SK-N-SH (cell line): ENCODE results near the gene KDM4F. TPM values are rescaled to one million over a fixed set of nuclear protein-coding genes. Genes with fewer than 3 reads are reported as not detected.

Experiments
- CTCF ChIA-PET: fragments of 300-600, 350-600 bp; formaldehyde crosslinking; extraction: SDS; loops from one replicate; lab custom pipeline; 2021; lab: Yijun Ruan, JAX
- POLR2A ChIA-PET: fragments of 350-600 bp; sonication (Branson Sonifier 250); formaldehyde crosslinking; extraction: SDS; loops from one replicate; lab custom pipeline; 2020; ENCODE audit warnings: antibody characterized with exemption, inconsistent platforms; lab: Yijun Ruan, JAX
- DNase-seq: peaks from one replicate; pipeline ENCODE4 v3.0.0; 2012
- H2AFZ ChIP-seq: fragments of 200-600 bp; sonication (generic); 2 replicates; pipeline ENCODE4 v1.8.1; 2016; ENCODE audit warnings: antibody characterized with exemption, mild to moderate bottlenecking, low read depth
- H3F3A ChIP-seq: fragments of 200-600 bp; sonication (generic); replicated peaks from 2 replicates; pipeline ENCODE3; 2016; ENCODE audit warnings: antibody characterized with exemption, mild to moderate bottlenecking; ENCODE audit not compliant: insufficient read depth
- H3K27ac ChIP-seq, 2 experiments: fragments of 200-500 bp in 1 of 2; fragments of 200-600 bp in 1 of 2; sonication (Bioruptor generic) in 1 of 2; sonication (generic), shearing (Covaris generic) in 1 of 2; 2 replicates each; pipeline versions ENCODE4 v1.5.1 to v1.6.1; 2014 to 2016; ENCODE audit warnings: low read depth in 2 of 2, inconsistent platforms in 1 of 2, low read length in 1 of 2, mild to moderate bottlenecking in 1 of 2, mixed read lengths in 1 of 2
- H3K27me3 ChIP-seq: fragments of 200-600 bp; sonication (generic), shearing (Covaris generic); 2 replicates; pipeline ENCODE4 v1.6.1; 2016; ENCODE audit warnings: mixed run types; ENCODE audit not compliant: insufficient read depth
- H3K36me3 ChIP-seq, 2 experiments: fragments of 200-500 bp in 1 of 2; fragments of 200-600 bp in 1 of 2; sonication (Bioruptor generic) in 1 of 2; sonication (generic) in 1 of 2; replicated peaks in 1 of 2; 2 replicates each; pipeline versions ENCODE3 to v1.5.1; 2014 to 2016; ENCODE audit warnings: low read length in 1 of 2, mild to moderate bottlenecking in 1 of 2; ENCODE audit not compliant: insufficient read depth in 2 of 2, control insufficient read depth in 1 of 2
- H3K4me1 ChIP-seq, 2 experiments: fragments of 200-500 bp in 1 of 2; fragments of 200-600 bp in 1 of 2; sonication (Bioruptor generic) in 1 of 2; sonication (generic), shearing (Covaris generic) in 1 of 2; 2 replicates each; pipeline versions ENCODE4 v1.5.1 to v1.6.1; 2014 to 2016; ENCODE audit warnings: low read depth in 1 of 2, low read length in 1 of 2, mixed run types in 1 of 2; ENCODE audit not compliant: insufficient read depth in 2 of 2, control insufficient read depth in 1 of 2
- H3K4me2 ChIP-seq: fragments of 200-600 bp; sonication (generic), shearing (Covaris generic); 2 replicates; pipeline ENCODE4 v1.6.1; 2017; ENCODE audit warnings: mixed run types
- H3K4me3 ChIP-seq, 2 experiments: fragments of 200-500 bp in 1 of 2; fragments of 200-600 bp in 1 of 2; sonication (Bioruptor generic) in 1 of 2; sonication (generic), shearing (Covaris generic) in 1 of 2; 2 replicates each; pipeline versions ENCODE4 v1.5.1 to v1.8.1; 2014 to 2016; ENCODE audit warnings: low read depth in 2 of 2, inconsistent platforms in 1 of 2, low read length in 1 of 2, mild to moderate bottlenecking in 1 of 2, mixed read lengths in 1 of 2, moderate library complexity in 1 of 2
- H3K79me2 ChIP-seq: fragments of 200-600 bp; sonication (generic); 2 replicates; pipeline ENCODE4 v1.8.1; 2017; ENCODE audit warnings: mild to moderate bottlenecking; ENCODE audit not compliant: insufficient read depth
- H3K9ac ChIP-seq: fragments of 200-600 bp; sonication (generic); 2 replicates; pipeline ENCODE4 v1.6.1; 2017; ENCODE audit warnings: mixed run types
- H3K9me2 ChIP-seq: fragments of 200-600 bp; sonication (generic); 2 replicates; pipeline ENCODE4 v1.6.1; 2017; ENCODE audit warnings: mixed run types
- H3K9me3 ChIP-seq: fragments of 200-600 bp; sonication (generic); 2 replicates; pipeline ENCODE4 v1.6.1; 2017; ENCODE audit warnings: mixed run types, mild to moderate bottlenecking, moderate library complexity
- H4K20me1 ChIP-seq: fragments of 200-600 bp; sonication (generic); 2 replicates; pipeline ENCODE4 v1.6.1; 2017; ENCODE audit warnings: mild to moderate bottlenecking, mixed run types; ENCODE audit not compliant: insufficient read depth
- CHD2 ChIP-seq: fragments of 150-350 bp; IDR thresholded peaks from 2 replicates; pipeline ENCODE4 v1.6.1; 2018; ENCODE audit warnings: low read length; ENCODE audit not compliant: partially characterized antibody
- EP300 ChIP-seq, 2 experiments: IDR thresholded peaks; 2 replicates each; pipeline versions ENCODE4 v1.4.0 to v1.6.1; 2012; ENCODE audit warnings: borderline replicate concordance in 1 of 2, low read depth in 1 of 2, low read length in 1 of 2
- EZH2phosphoT487 ChIP-seq: fragments of 200-600 bp; sonication (generic); IDR thresholded peaks from 2 replicates; pipeline ENCODE4 v1.6.1; 2017; ENCODE audit warnings: low read depth, mixed run types, mild to moderate bottlenecking, antibody characterized with exemption, moderate library complexity, borderline replicate concordance
- FOSL2 ChIP-seq: IDR thresholded peaks from 2 replicates; pipeline ENCODE4 v1.4.0; 2012; ENCODE audit warnings: low read depth, mild to moderate bottlenecking, moderate library complexity, borderline replicate concordance
- FOXJ3 ChIP-seq: sonication (generic); formaldehyde crosslinking; IDR thresholded peaks from 2 replicates; pipeline ENCODE4 v1.5.1; 2020; ENCODE audit warnings: mild to moderate bottlenecking, missing genetic modification reagents
- FOXM1 ChIP-seq: IDR thresholded peaks from 2 replicates; pipeline ENCODE4 v1.4.0; 2012; ENCODE audit warnings: low read depth, mild to moderate bottlenecking
- GABPA ChIP-seq: IDR thresholded peaks from 2 replicates; pipeline ENCODE4 v1.4.0; 2012; ENCODE audit warnings: low read depth, mild to moderate bottlenecking
- GATA2 ChIP-seq: sonication (generic); formaldehyde crosslinking; IDR thresholded peaks from 2 replicates; pipeline ENCODE4 v1.5.0; 2020; ENCODE audit warnings: mild to moderate bottlenecking, missing genetic modification reagents
- JUND ChIP-seq: IDR thresholded peaks from 2 replicates; pipeline ENCODE4 v1.4.0; 2012
- MAX ChIP-seq: IDR thresholded peaks from 2 replicates; pipeline ENCODE4 v1.4.0; 2012; ENCODE audit warnings: low read depth
- NFIC ChIP-seq: IDR thresholded peaks from 2 replicates; pipeline ENCODE4 v1.4.0; 2012; ENCODE audit warnings: borderline replicate concordance
- PBX3 ChIP-seq: IDR thresholded peaks from 2 replicates; pipeline ENCODE4; 2012
- REST ChIP-seq: IDR thresholded peaks from 2 replicates; pipeline ENCODE4 v1.6.1; 2012; ENCODE audit warnings: mild to moderate bottlenecking, low read depth, low read length, moderate library complexity
- RXRA ChIP-seq: IDR thresholded peaks from 2 replicates; pipeline ENCODE4 v1.4.0; 2012; ENCODE audit warnings: low read depth, mild to moderate bottlenecking, borderline replicate concordance
- SIN3A ChIP-seq: IDR thresholded peaks from 2 replicates; pipeline ENCODE4 v1.6.1; 2012; ENCODE audit warnings: low read depth, mild to moderate bottlenecking, low read length, moderate library complexity, borderline replicate concordance
- SMC3 ChIP-seq: IDR thresholded peaks from 2 replicates; pipeline ENCODE4 v1.6.1; 2012; ENCODE audit warnings: low read depth, low read length, improper control_type of control experiment
- TCF12 ChIP-seq: IDR thresholded peaks from 2 replicates; pipeline ENCODE4 v1.4.0; 2012
- TEAD4 ChIP-seq: IDR thresholded peaks from 2 replicates; pipeline ENCODE4 v1.4.0; 2012; ENCODE audit warnings: mild to moderate bottlenecking, borderline replicate concordance; ENCODE audit not compliant: insufficient read depth
- YY1 ChIP-seq: IDR thresholded peaks from 2 replicates; pipeline ENCODE4 v1.4.0; 2012; ENCODE audit warnings: low read depth, mild to moderate bottlenecking
- WGBS: methylation state at CpG from one replicate; pipeline ENCODE4 v1.1.6; 2017; ENCODE audit warnings: low lambda C conversion rate; 5-methylcytosine and 5-hydroxymethylcytosine counted together
- polyA plus RNA-seq, 3 experiments: library from polyadenylated mRNA; depleted of rRNA; stranded (reverse); fragments of >200 nt; gene quantifications; 2 replicates each; pipeline ENCODE4 v1.2.3, GENCODE V29; 2012

Gene KDM4F
- polyA plus RNA-seq, 1 of the 3 experiments (the other 2 are of a cell fraction): not detected

- TF ChIP-seq SMC3 (no peak), JUND (no peak), RXRA (no peak), PBX3 (peak; percentile 85), NFIC (no peak), EZH2phosphoT487 (no peak), CHD2 (peak; percentile 75), FOXJ3 (CRISPR knock-in tag) (0 out of 2 replicates have a peak, but pooled peaks have one; percentile 39), FOSL2 (no peak), MAX (peak; percentile 85), FOXM1 (no peak)
- TF ChIP-seq, all 33 proteins: peak for 18
Measured at GRCh38 chr11:95068549-95068948, 19.3 kb downstream of the KDM4F start (continued).

GRCh38 chr11:95070471-95070870 is 21.2 kb downstream of the KDM4F start:
- TF ChIP-seq SIN3A (no peak), MAX (no peak), GATA2 (CRISPR knock-in tag) (no peak), CHD2 (no peak), GABPA (no peak), REST (no peak), FOXJ3 (CRISPR knock-in tag) (no peak), TEAD4 (no peak), TCF12 (no peak), EP300 (IDR thresholded peaks at IDR 0.05; ENCODE audit: borderline replicate concordance in 1 of 2, low read depth in 1 of 2, low read length in 1 of 2) (no peak), YY1 (no peak)
- Histone ChIP-seq H3K9ac (no peak overlapping the region), H3K4me2 (no peak overlapping the region), H4K20me1 (no peaks in the 10 kb centered on the region), H3K9me2 (no peaks in the 10 kb centered on the region), H3K79me2 (peaks cover 25% of the 10 kb centered on the region), H3K4me3 (no peak overlapping the region), H2AFZ (no peak overlapping the region), H3K27ac (no peak overlapping the region), H3K36me3 (peaks cover 12 to 16% of the 10 kb centered on the region in 2 experiments), H3F3A (peaks cover 18% of the 10 kb centered on the region), H3K9me3 (no peaks in the 10 kb centered on the region), H3K27me3 (no peaks in the 10 kb centered on the region), H3K4me1 (peaks cover 8 to 9% of the 10 kb centered on the region in 2 experiments; a peak in 3 of 4 replicates)
- ChIA-PET POLR2A (no interaction called here), CTCF (interaction anchor here (0.6 to 6.4 kb wide), 19 partner anchors 9 to 719 kb away, joined by 3 to 52 read pairs (median 4); partner anchors contain the start of genes ENDOD1 and FAM76B)
- no peak for DNase-seq
- 100% methylated on average over 1 of the region's 1 CpG for WGBS
